ENCODE measurements around the gene GSPT1.
"Not testable (repeated sequence)": the region's sequence is repeated elsewhere in the genome, so short reads cannot be mapped to it uniquely, and the experiment has no call there.

The GSPT1 gene

GRCh38 chr16:11836650-11837244, 79.0 kb downstream of the GSPT1 start:
- Histone ChIP-seq H3K36me3 (ENCODE audit: control insufficient read depth, insufficient read depth, low read length) (peaks cover 26% of the 10 kb centered on the region), H3K27me3 (ENCODE audit: control insufficient read depth, insufficient read depth, low read length) (no peaks in the 10 kb centered on the region), H3K4me3 (ENCODE audit: low read length) (no peak overlapping the region), H3K9ac (ENCODE audit: low read length) (no peak overlapping the region), H3K4me1 (ENCODE audit: control insufficient read depth, insufficient read depth, low read length) (no peaks in the 10 kb centered on the region), H3K27ac (ENCODE audit: low read depth, low read length) (no peak overlapping the region)

DNA sequence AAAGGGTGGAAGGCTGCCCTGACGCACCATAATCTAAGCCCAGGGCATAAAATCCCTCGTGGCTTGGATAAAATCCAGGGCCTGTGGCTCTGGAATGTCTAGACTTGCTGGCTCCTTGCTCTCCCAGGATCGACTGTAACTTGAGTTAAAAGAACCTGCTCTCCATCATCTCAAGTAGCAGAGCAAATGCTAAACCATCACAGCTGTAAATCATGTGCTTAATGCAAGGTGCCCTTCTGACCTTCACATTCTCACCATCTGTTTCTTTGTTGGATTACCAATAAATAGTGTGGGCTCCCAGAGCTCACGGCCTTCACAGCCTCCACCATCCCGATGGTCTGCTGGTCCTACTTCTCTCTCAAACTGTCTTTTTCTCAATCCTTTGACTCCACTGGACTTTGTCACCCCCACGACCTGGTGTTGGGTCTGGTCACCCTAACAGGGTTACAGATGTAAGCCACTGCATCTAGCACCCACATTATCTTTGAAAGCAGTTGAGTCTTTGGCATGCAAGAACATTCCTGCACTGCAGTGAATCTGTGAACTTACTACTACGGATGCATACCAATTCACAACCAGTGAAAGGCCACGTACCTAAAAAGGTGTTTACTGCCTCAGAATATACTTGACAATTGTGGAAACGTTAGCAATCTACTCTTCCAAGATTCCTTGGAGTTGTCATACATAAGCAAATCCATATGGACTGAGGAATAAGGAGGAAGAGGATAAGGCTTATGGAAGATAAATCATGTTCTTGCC, 79.7 kb downstream of the GSPT1 start:
- no peak overlapping the region for H3K4me3 ChIP-seq (ENCODE audit: low read length)
- H3K4me1 ChIP-seq (ENCODE audit: control insufficient read depth, insufficient read depth, low read length), result no peaks in the 10 kb centered on the region
- no peak overlapping the region for H3K27ac ChIP-seq (ENCODE audit: low read depth, low read length)
- H3K27me3 ChIP-seq (ENCODE audit: control insufficient read depth, insufficient read depth, low read length), result no peaks in the 10 kb centered on the region
- H3K36me3 ChIP-seq (ENCODE audit: control insufficient read depth, insufficient read depth, low read length), result peaks cover 26% of the 10 kb centered on the region
- no peak overlapping the region for H3K9ac ChIP-seq (ENCODE audit: low read length)

GRCh38 chr16:11835309-11835708, 80.4 kb downstream of the GSPT1 start:
- Histone ChIP-seq H3K36me3 (ENCODE audit: control insufficient read depth, insufficient read depth, low read length) (peaks cover 26% of the 10 kb centered on the region), H3K4me3 (ENCODE audit: low read length) (no peak overlapping the region), H3K27me3 (ENCODE audit: control insufficient read depth, insufficient read depth, low read length) (no peaks in the 10 kb centered on the region), H3K4me1 (ENCODE audit: control insufficient read depth, insufficient read depth, low read length) (no peaks in the 10 kb centered on the region), H3K27ac (ENCODE audit: low read depth, low read length) (no peak overlapping the region), H3K9ac (ENCODE audit: low read length) (no peak overlapping the region)

DNA sequence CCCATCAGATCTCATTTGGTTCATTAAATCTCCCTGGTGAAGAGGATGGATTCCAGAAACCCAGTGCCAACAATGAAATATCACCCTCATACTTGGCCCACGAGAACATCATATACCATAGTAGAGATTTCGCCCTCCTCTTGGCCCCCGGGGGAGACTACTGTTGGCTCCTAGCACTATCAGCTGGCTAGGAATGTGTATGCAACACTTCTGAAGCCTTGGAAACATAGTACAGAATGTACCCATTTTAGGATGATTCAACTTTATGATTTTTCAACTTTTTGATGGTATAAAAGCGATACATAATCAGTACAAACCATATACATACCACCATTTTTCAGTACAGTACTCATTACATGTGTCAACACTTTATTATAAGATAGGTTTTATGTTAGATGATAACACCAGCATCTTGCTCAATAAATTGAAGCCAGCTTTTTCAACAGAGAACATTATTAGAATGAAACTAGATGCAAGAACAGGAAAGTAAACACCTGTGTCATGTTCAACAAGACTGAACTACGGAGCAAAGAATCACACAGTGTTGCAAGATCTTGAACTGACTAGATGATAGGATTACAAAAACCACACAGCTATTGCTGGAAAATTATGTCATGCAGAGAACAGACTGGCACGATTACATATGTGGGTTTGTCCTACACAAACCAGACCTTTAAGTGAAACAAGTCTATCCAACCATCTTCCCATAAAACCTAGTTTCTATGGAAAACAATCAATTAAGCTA, 81.6 kb downstream of the GSPT1 start:
- H3K9ac ChIP-seq (ENCODE audit: low read length), result no peak overlapping the region
- H3K27me3 ChIP-seq (ENCODE audit: control insufficient read depth, insufficient read depth, low read length), result no peaks in the 10 kb centered on the region

GRCh38 chr16:11828696-11829095, 87.1 kb downstream of the GSPT1 start:
- Histone ChIP-seq H3K27ac (ENCODE audit: low read depth, low read length) (no peak overlapping the region), H3K27me3 (ENCODE audit: control insufficient read depth, insufficient read depth, low read length) (no peaks in the 10 kb centered on the region), H3K9ac (ENCODE audit: low read length) (no peak overlapping the region), H3K4me1 (ENCODE audit: control insufficient read depth, insufficient read depth, low read length) (no peaks in the 10 kb centered on the region), H3K4me3 (ENCODE audit: low read length) (no peak overlapping the region), H3K36me3 (ENCODE audit: control insufficient read depth, insufficient read depth, low read length) (no peaks in the 10 kb centered on the region)

More for the DNA sequence above, 81.6 kb downstream of the GSPT1 start:
- H3K27ac ChIP-seq (ENCODE audit: low read depth, low read length), result no peak overlapping the region
- H3K4me3 ChIP-seq (ENCODE audit: low read length), result no peak overlapping the region
- H3K36me3 ChIP-seq (ENCODE audit: control insufficient read depth, insufficient read depth, low read length), result peaks cover 24% of the 10 kb centered on the region
- no peaks in the 10 kb centered on the region for H3K4me1 ChIP-seq (ENCODE audit: control insufficient read depth, insufficient read depth, low read length)

GRCh38 chr16:11825520-11826165, 90.1 kb downstream of the GSPT1 start:
- not testable (repeated sequence) for H3K4me1 ChIP-seq (ENCODE audit: control insufficient read depth, insufficient read depth, low read length); H3K27me3 ChIP-seq (ENCODE audit: control insufficient read depth, insufficient read depth, low read length); H3K4me3 ChIP-seq (ENCODE audit: low read length); H3K36me3 ChIP-seq (ENCODE audit: control insufficient read depth, insufficient read depth, low read length); H3K9ac ChIP-seq (ENCODE audit: low read length); H3K27ac ChIP-seq (ENCODE audit: low read depth, low read length)

- Histone ChIP-seq H3K27ac (ENCODE audit: low read depth, low read length) (no peak overlapping the region), H3K9ac (ENCODE audit: low read length) (no peak overlapping the region), H3K4me3 (ENCODE audit: low read length) (no peak overlapping the region), H3K4me1 (ENCODE audit: control insufficient read depth, insufficient read depth, low read length) (no peaks in the 10 kb centered on the region), H3K36me3 (ENCODE audit: control insufficient read depth, insufficient read depth, low read length) (no peaks in the 10 kb centered on the region), H3K27me3 (ENCODE audit: control insufficient read depth, insufficient read depth, low read length) (no peaks in the 10 kb centered on the region)
Observed at GRCh38 chr16:11824362-11824761, 91.4 kb downstream of the GSPT1 start.

- not testable (repeated sequence) for H3K9ac ChIP-seq (ENCODE audit: low read length); H3K27ac ChIP-seq (ENCODE audit: low read depth, low read length); H3K27me3 ChIP-seq (ENCODE audit: control insufficient read depth, insufficient read depth, low read length); H3K36me3 ChIP-seq (ENCODE audit: control insufficient read depth, insufficient read depth, low read length); H3K4me1 ChIP-seq (ENCODE audit: control insufficient read depth, insufficient read depth, low read length); H3K4me3 ChIP-seq (ENCODE audit: low read length)
Observed at GRCh38 chr16:11823645-11824044, 92.1 kb downstream of the GSPT1 start.

- Histone ChIP-seq H3K4me3 (ENCODE audit: low read length) (no peak overlapping the region), H3K4me1 (ENCODE audit: control insufficient read depth, insufficient read depth, low read length) (no peaks in the 10 kb centered on the region), H3K27ac (ENCODE audit: low read depth, low read length) (no peak overlapping the region), H3K27me3 (ENCODE audit: control insufficient read depth, insufficient read depth, low read length) (no peaks in the 10 kb centered on the region), H3K9ac (ENCODE audit: low read length) (no peak overlapping the region), H3K36me3 (ENCODE audit: control insufficient read depth, insufficient read depth, low read length) (no peaks in the 10 kb centered on the region)
Observed at GRCh38 chr16:11819798-11820197, 96.0 kb downstream of the GSPT1 start.

DNA sequence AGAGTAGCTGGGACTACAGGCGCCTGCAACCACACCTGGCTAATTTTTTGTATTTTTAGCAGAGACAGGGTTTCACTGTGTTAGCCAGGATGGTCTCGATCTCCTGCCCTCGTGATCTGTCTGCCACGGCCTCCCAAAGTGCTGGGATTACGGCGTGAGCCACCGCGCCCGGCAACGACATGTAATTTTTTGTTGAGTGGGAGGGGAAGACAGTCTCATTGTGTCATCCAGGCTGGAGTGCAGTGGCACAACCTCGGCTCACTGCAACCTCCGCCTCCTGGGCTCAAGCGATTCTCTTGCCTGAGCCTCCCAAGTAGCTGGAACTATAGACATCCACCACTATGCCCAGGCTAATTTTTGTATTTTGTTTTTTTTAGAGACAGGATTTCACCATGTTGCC, 96.8 kb downstream of the GSPT1 start:
- not testable (repeated sequence) for H3K27me3 ChIP-seq (ENCODE audit: control insufficient read depth, insufficient read depth, low read length); H3K4me1 ChIP-seq (ENCODE audit: control insufficient read depth, insufficient read depth, low read length); H3K9ac ChIP-seq (ENCODE audit: low read length); H3K27ac ChIP-seq (ENCODE audit: low read depth, low read length); H3K36me3 ChIP-seq (ENCODE audit: control insufficient read depth, insufficient read depth, low read length); H3K4me3 ChIP-seq (ENCODE audit: low read length)
